Measurements from ENCODE around the gene BRD3OS. TPM values are rescaled to one million over a fixed set of nuclear protein-coding genes. Genes with fewer than 3 reads are reported as not detected.
A peak's percentile ranks its signal among the peaks of the same experiment; 100 is the strongest.

BRD3OS gene
- polyA plus RNA-seq, 1 of the 3 experiments (the other 2 are of a cell fraction): 23.1 TPM

- Histone ChIP-seq H4K20me1 (ENCODE audit: insufficient read depth) (peaks cover 99% of the 10 kb centered on the region), H3K4me2 (no peak overlapping the region), H2AFZ (ENCODE audit: low read depth) (no peak overlapping the region), H3K4me3 (ENCODE audit: low read depth in 2 of 2, low read length in 1 of 2) (no peak overlapping the region), H3K79me2 (ENCODE audit: insufficient read depth) (peaks cover 100% of the 10 kb centered on the region), H3K27me3 (ENCODE audit: insufficient read depth) (no peaks in the 10 kb centered on the region), H3K9me3 (no peaks in the 10 kb centered on the region), H3K9me2 (no peaks in the 10 kb centered on the region), H3K27ac (ENCODE audit: low read depth in 2 of 2, low read length in 1 of 2) (no peak overlapping the region; a peak in 1 of 4 replicates), H3K9ac (no peak overlapping the region), H3F3A (replicated peaks; ENCODE audit: insufficient read depth) (no peaks in the 10 kb centered on the region), H3K4me1 (ENCODE audit: control insufficient read depth in 1 of 2, insufficient read depth in 2 of 2, low read depth in 1 of 2, low read length in 1 of 2) (peaks cover 0 to 32% of the 10 kb centered on the region in 2 experiments; a peak in 1 of 4 replicates), H3K36me3 (replicated peaks in 1 of 2; ENCODE audit: control insufficient read depth in 1 of 2, insufficient read depth in 2 of 2, low read length in 1 of 2) (no peaks in the 10 kb centered on the region)
- TF ChIP-seq TCF12 (IDR thresholded peaks at IDR 0.05) (no peak), GABPA (IDR thresholded peaks at IDR 0.05; ENCODE audit: low read depth) (no peak), FOXM1 (IDR thresholded peaks at IDR 0.05; ENCODE audit: low read depth) (no peak), MEF2A (IDR thresholded peaks at IDR 0.05; ENCODE audit: borderline replicate concordance, low read depth) (no peak), RXRA (IDR thresholded peaks at IDR 0.05; ENCODE audit: borderline replicate concordance, low read depth) (no peak), TEAD4 (IDR thresholded peaks at IDR 0.05; ENCODE audit: borderline replicate concordance, insufficient read depth) (no peak), FOSL2 (IDR thresholded peaks at IDR 0.05; ENCODE audit: borderline replicate concordance, low read depth) (no peak), CHD2 (IDR thresholded peaks at IDR 0.05; ENCODE audit: low read length, partially characterized antibody) (no peak), ELF1 (IDR thresholded peaks at IDR 0.05) (no peak), FOXJ3 (CRISPR knock-in tag; IDR thresholded peaks at IDR 0.05) (no peak), USF2 (IDR thresholded peaks at IDR 0.05; ENCODE audit: borderline replicate concordance, low read depth, low read length) (no peak), EZH2phosphoT487 (IDR thresholded peaks at IDR 0.05; ENCODE audit: borderline replicate concordance, low read depth) (no peak), PBX3 (IDR thresholded peaks at IDR 0.05) (no peak), SMC3 (IDR thresholded peaks at IDR 0.05; ENCODE audit: low read depth, low read length) (no peak), REST (IDR thresholded peaks at IDR 0.05; ENCODE audit: low read depth, low read length) (no peak), USF1 (IDR thresholded peaks at IDR 0.05; ENCODE audit: borderline replicate concordance, low read depth) (no peak), YY1 (IDR thresholded peaks at IDR 0.05; ENCODE audit: low read depth) (no peak), IRF3 (IDR thresholded peaks at IDR 0.05; ENCODE audit: low read depth, low read length) (no peak), ZBTB33 (IDR thresholded peaks at IDR 0.05; ENCODE audit: borderline replicate concordance, low read depth) (no peak)
- POLR2A ChIA-PET: interaction anchor here (0.9 to 1.2 kb wide), 2 partner anchors 10 to 12 kb away, joined by 4 read pairs; no protein-coding TSS in a partner anchor
- WGBS (ENCODE audit: low lambda C conversion rate): 91% methylated on average over 19 of the region's 25 CpGs
- peak; percentile 45 for DNase-seq
- CTCF ChIA-PET: interaction anchor here (1.0 to 2.9 kb wide), 3 partner anchors 13 to 238 kb away, joined by 3 to 14 read pairs (median 3); no protein-coding TSS in a partner anchor
Measured at GRCh38 chr9:133980864-133981588, 44.3 kb upstream of the BRD3OS start.
